GM12872 (cell line): Measurements from ENCODE around the gene SGCA.

ENCODE experiments used
- TF ChIP-seq, protein P1 (sequence below): IDR thresholded peaks from 3 replicates; pipeline ENCODE4 v1.5.1; 2011; ENCODE audit warnings: low read depth, mild to moderate bottlenecking, low read length, moderate library complexity; ENCODE audit not compliant: insufficient read depth

SGCA gene

DNA sequence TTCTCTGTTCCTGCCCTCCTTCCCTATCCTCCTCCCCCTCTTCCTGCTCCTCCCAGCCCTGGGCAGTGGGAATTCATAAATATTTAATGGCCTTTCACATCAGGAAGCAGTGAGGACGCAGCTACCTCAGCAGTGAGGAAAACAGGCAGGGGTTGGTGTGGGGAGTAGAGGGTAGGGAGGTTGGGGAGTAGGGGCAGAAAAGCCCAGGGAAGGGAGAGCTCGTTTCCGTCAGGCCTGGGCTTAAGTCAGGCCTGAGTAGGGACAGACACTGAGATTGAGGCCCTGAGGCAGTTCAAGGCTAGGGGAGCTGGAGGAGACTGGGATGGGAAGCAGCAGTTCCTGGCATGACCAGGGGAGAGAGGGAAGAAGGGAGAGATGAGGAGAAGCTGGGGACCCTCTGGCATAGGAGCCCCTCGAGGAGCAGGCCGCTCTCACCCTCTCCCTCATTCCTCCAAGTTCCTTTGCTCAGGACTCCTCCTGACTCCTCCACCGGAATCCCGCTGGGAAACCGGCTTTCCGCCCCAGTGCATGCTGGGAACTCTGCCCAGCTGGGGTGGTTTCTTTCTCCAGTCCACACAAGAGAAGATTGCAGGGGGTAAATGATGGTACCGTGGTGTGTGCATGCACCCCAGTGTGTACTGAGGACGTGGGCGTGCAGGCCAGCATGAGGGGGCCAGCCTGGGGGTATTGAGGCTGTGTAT, 42.0 kb upstream of the SGCA start:
- TF ChIP-seq, protein P1, sequence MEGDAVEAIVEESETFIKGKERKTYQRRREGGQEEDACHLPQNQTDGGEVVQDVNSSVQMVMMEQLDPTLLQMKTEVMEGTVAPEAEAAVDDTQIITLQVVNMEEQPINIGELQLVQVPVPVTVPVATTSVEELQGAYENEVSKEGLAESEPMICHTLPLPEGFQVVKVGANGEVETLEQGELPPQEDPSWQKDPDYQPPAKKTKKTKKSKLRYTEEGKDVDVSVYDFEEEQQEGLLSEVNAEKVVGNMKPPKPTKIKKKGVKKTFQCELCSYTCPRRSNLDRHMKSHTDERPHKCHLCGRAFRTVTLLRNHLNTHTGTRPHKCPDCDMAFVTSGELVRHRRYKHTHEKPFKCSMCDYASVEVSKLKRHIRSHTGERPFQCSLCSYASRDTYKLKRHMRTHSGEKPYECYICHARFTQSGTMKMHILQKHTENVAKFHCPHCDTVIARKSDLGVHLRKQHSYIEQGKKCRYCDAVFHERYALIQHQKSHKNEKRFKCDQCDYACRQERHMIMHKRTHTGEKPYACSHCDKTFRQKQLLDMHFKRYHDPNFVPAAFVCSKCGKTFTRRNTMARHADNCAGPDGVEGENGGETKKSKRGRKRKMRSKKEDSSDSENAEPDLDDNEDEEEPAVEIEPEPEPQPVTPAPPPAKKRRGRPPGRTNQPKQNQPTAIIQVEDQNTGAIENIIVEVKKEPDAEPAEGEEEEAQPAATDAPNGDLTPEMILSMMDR = no peak

DNA sequence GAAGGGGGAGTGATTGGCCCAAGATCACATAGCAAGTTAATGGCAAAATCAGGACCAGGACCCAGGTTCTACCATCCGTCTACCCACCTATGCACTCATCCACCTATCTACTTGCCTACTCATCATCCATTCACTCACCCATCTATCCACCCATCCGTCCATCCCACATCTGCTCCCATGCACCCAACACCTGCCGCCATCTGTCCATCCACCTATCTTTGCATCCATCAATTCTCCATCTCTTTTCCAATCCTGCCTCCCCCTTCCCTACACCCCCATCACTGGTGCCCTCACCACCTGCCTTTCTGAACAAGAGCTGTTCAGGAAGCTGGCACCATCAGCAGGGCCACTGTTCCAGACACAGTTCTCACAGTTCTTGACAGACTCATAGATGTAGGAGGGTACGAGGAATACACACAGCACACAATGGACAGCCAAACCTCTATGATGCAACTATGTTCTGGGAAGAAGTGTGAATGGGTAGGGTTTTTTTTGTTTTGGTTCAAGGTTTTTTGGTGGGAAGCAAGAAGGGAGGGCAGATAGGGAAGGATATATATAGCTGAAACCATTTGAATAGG, 40.3 kb upstream of the SGCA start:
- TF ChIP-seq, protein P1 = no peak

- TF ChIP-seq, protein P1 = no peak
Observed at GRCh38 chr17:50127697-50128361, 38.0 kb upstream of the SGCA start.

DNA sequence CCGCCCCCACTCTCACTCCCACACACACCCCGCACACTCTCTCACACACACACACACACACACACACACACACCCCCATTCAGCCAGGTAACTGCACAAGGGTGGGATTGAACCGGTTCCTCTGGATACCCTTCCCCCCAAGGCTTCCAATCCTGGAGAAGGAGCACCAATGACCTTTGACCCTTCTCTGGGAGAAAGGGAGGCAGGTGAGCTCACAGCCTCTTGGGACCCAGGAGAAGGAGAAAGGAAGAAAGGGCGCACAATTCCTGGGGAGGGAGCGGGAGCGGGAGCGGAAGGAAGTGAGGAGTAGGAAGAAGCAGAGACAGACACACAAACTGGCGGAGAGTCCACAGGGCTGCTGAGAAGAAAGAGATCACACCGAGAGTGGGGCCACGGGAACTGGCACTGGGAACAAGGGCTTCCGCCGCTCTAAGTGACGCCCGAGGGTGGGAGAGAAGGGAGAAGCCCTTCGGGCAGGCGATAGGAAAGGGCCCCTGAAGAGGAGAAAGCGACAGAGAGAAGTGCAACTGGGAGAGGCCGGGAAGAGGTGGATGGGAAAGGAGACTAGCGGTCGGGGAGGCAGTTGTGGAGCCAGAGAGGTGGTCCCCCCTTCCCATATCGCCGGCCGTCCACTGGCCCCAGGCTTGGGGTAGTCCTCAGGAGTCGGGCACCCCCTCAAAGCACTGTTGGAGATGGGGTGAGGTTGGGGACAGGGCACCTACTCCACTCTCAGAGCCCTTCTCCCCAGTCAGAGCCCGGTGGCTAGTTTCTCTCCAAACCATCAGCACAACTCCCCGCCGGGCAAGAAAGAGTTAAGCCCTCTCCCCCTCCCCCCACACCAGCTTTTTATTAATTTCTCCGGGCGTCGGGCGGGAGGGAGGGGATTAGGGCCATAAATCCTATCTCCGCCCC, 37.1 kb upstream of the SGCA start:
- TF ChIP-seq, protein P1 = no peak

DNA sequence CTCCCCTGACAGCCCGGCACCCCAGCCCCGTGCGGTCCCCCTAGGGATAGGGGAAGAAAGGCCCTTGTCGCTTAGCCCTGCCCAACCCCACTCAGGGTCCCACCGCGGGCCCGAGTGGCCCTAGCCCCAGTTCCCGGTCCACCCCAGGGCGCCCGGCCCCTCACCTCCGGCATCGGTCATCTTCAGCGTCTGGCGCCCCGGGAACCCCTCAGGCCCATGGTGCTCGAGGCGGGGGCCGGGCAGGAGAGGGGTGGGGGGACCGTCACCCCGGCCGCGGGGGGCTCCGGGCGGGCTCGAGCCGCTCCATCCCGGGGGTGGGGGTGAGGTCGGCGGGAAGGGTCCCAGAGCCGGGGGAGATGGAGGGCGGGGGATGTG, 36.5 kb upstream of the SGCA start:
- TF ChIP-seq, protein P1 = no peak

DNA sequence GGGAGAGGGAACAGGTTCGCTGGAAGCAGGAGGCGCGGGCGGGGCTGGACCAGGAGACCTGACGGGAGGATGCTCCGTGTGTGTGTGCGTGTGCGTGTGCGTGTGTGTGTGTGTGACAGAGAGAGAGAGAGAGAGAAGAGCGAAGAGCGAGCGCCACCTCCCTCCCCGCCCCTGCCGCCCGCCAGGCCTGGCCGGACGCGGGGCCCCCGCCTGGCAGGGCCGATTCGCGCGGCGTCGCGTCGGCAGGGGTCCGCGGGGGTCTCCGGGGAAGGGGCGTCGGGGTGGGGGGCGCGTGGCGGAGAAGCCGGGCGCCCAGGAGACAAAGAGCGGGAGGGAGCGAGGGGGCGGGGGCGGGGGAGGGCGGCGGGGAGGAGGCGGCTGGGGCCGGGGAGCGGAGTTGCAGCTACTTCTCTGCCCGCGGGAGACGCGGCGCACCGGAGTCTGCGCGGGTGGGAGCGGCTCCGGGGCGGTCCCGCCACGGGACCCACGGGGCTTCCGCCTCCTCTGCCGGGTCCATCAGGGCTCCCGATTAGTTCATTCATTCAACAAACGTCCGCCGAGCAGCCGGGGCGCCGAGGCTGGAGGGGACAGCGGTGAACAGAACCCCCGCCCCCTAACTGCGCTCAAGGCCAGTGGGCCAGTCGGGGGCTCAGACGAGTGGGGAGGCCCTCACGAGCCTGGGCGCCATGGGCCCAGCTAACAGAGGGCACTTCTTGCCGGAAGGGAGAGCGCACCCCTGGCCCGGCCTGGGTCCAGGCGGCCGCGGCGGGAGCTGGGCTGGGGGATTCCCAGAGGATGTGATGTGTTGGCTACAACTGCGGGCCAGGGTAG, 35.9 kb upstream of the SGCA start, which contains the start of gene SAMD14:
Gene SAMD14, minus strand, starts transcription at position 433 of the 831 bp plus-strand sequence. CDS start 5,201 bp downstream, outside the sequence.
- TF ChIP-seq, protein P1 = no peak
